ENCODE data around the gene HK2. TPM values are rescaled to one million over a fixed set of nuclear protein-coding genes. Genes with fewer than 3 reads are reported as not detected.

Gene HK2
- total and polyA plus RNA-seq, 2 of the 4 experiments (the other 2 are of a cell fraction): 17.4 to 20.9 TPM

- Histone ChIP-seq H4K20me1 (ENCODE audit: insufficient read depth, low read length) (no peaks in the 10 kb centered on the region), H4K5ac (ENCODE audit: low read depth, low read length) (no peak overlapping the region; the same call in 1 of the 2 replicates), H3K4ac (ENCODE audit: low read depth, low read length) (peak overlapping the region; percentile 7), H3K14ac (replicated peaks; ENCODE audit: low read depth, low read length) (0 out of 2 replicates have a peak overlapping the region, but pooled peaks have one; percentile 58), H3K23ac (ENCODE audit: low read depth, low read length) (no peak overlapping the region), H3K56ac (ENCODE audit: extremely low read depth, insufficient read depth, low read length) (no peak overlapping the region), H3K4me1 (ENCODE audit: control insufficient read depth, insufficient read depth, low read length) (peaks cover 4% of the 10 kb centered on the region; the same call in 1 of the 2 replicates), H3K4me3 (ENCODE audit: insufficient read depth, low read depth, low read length) (no peak overlapping the region), H2BK20ac (ENCODE audit: low read depth, low read length) (no peak overlapping the region), H3K4me2 (ENCODE audit: low read depth, low read length) (no peak overlapping the region), H2AK5ac (ENCODE audit: low read depth, low read length) (peak overlapping the region; percentile 51), H4K91ac (ENCODE audit: insufficient read depth, low read depth, low read length) (no peak overlapping the region), H2BK15ac (ENCODE audit: low read depth, low read length) (no peak overlapping the region), H3K27me3 (ENCODE audit: control insufficient read depth, insufficient read depth, low read length) (no peaks in the 10 kb centered on the region), H3K9ac (ENCODE audit: low read depth, low read length) (no peak overlapping the region), H2BK5ac (ENCODE audit: low read depth, low read length, poor library complexity, severe bottlenecking) (no peak overlapping the region), H2BK120ac (ENCODE audit: low read depth, low read length) (no peak overlapping the region), H3K36me3 (ENCODE audit: control insufficient read depth, insufficient read depth, low read length) (no peaks in the 10 kb centered on the region), H3K27ac (ENCODE audit: insufficient read depth, low read length) (no peak overlapping the region), H3K9me1 (ENCODE audit: insufficient read depth, low read length) (peaks cover 6% of the 10 kb centered on the region), H3K79me1 (ENCODE audit: low read depth in 1 of 2, low read length in 2 of 2) (peaks cover 0 to 13% of the 10 kb centered on the region in 2 experiments; a peak in 1 of 4 replicates), H2AK9ac (replicated peaks; ENCODE audit: low read depth, low read length, poor library complexity) (no peak overlapping the region), H2AFZ (replicated peaks; ENCODE audit: low read length, poor library complexity) (no peak overlapping the region), H3K9me3 (ENCODE audit: control insufficient read depth, insufficient read depth, low read length) (no peaks in the 10 kb centered on the region), H4K8ac (ENCODE audit: low read depth in 2 of 2, low read length in 2 of 2) (peak overlapping the region in 1 of 2 experiments; percentile 41; a peak in 2 of 4 replicates), H3K18ac (ENCODE audit: low read depth, low read length) (peak overlapping the region; percentile 50)
- no TSS peak for BruUV-seq (replicated peaks)
- CTCF ChIA-PET: no interaction called here
- DNase-seq: peak; percentile 35
- in situ Hi-C loops (cut with MboI; ENCODE audit: low sequenced_read_pairs): loop anchor here (25.0 kb wide), 1 partner anchor 690 kb away; no protein-coding TSS in a partner anchor
- no peak for ATAC-seq (ENCODE audit: low read depth)
- intact Hi-C loops (cut with micrococcal nuclease): no loop called here
- POLR2A ChIA-PET (ENCODE audit: unreplicated experiment): no interaction called here
- TF ChIP-seq CEBPB (IDR thresholded peaks at IDR 0.05; ENCODE audit: low read depth, low read length): peak; percentile 28; the same call in 1 of the 2 replicates
- TF ChIP-seq CTCF (conservative IDR thresholded peaks at IDR 0.05; ENCODE audit: low read depth, low read length): no peak
- TF ChIP-seq POLR2A (IDR thresholded peaks at IDR 0.05; ENCODE audit: low read depth, low read length): no peak
- TF ChIP-seq BHLHE40 (IDR thresholded peaks at IDR 0.05; ENCODE audit: low read depth, low read length): no peak
- no peak for TF ChIP-seq NFE2L2 (IDR thresholded peaks at IDR 0.05; ENCODE audit: low read depth, low read length)
- WGBS, 2 experiments (ENCODE audit: extremely low coverage in 2 of 2, insufficient read length in 1 of 2): no CpG with 5 or more reads among the region's 5 CpGs
- dilution Hi-C loops (cut with HindIII; ENCODE audit: low sequenced_read_pairs, unreplicated experiment): no loop called here
Measured at GRCh38 chr2:74922592-74923227, 88.8 kb downstream of the HK2 start.

Measured in IMR-90 (cell line).